K562 (cell line): ENCODE results near the gene SLC33A1. TPM values are rescaled to one million over a fixed set of nuclear protein-coding genes. Genes with fewer than 3 reads are reported as not detected.
"Not testable (repeated sequence)": the region's sequence is repeated elsewhere in the genome, so short reads cannot be mapped to it uniquely, and the experiment has no call there.

Experiments used
- ATF3 ChIP-seq, 2 experiments: fragments of 450-650 bp in 1 of 2; sonication (generic) in 1 of 2; formaldehyde crosslinking in 1 of 2; IDR thresholded peaks in 1 of 2; conservative IDR thresholded peaks in 1 of 2; 2 replicates each; pipeline versions ENCODE4 v1.6.1 to v1.8.1; 2016 to 2023; ENCODE audit warnings: mild to moderate bottlenecking in 2 of 2, moderate library complexity in 2 of 2, inconsistent platforms in 1 of 2, missing genetic modification reagents in 1 of 2
- ATF7 ChIP-seq: fragments of 450-650 bp; IDR thresholded peaks from 2 replicates; pipeline ENCODE4 v1.7.1; 2014; ENCODE audit warnings: mild to moderate bottlenecking, moderate library complexity
- CC2D1A ChIP-seq: fragments of 450-650 bp; IDR thresholded peaks from 2 replicates; pipeline ENCODE4 v1.6.1; 2017; ENCODE audit warnings: mild to moderate bottlenecking
- CXXC5 ChIP-seq: fragments of 250-450 bp; sonication (Bioruptor Pico); IDR thresholded peaks from 2 replicates; pipeline ENCODE4 v1.8.0; 2022; ENCODE audit warnings: inconsistent platforms, mild to moderate bottlenecking, moderate library complexity
- DACH1 ChIP-seq: fragments of 450-650 bp; IDR thresholded peaks from 2 replicates; pipeline ENCODE4 v1.6.1; 2018; ENCODE audit not compliant: partially characterized antibody
- DPF2 ChIP-seq: fragments of 450-650 bp; IDR thresholded peaks from 2 replicates; pipeline ENCODE4 v1.6.1; 2016
- ETV1 ChIP-seq: fragments of 450-650 bp; conservative IDR thresholded peaks from 2 replicates; pipeline ENCODE4 v1.6.1; 2016; ENCODE audit warnings: missing genetic modification characterization, control low read depth, low read depth, missing compliant biosample characterization
- ETV5 ChIP-seq: sonication (generic); formaldehyde crosslinking; IDR thresholded peaks from 2 replicates; pipeline ENCODE4 v1.4.0; 2020; ENCODE audit warnings: low read depth, mild to moderate bottlenecking, missing genetic modification reagents
- FOSL1 ChIP-seq: fragments of 200-800 bp; sonication (Bioruptor generic); conservative IDR thresholded peaks from 2 replicates; pipeline ENCODE4 v1.6.1; 2016; ENCODE audit warnings: missing genetic modification characterization, missing compliant biosample characterization
- GABPA ChIP-seq: fragments of 200-800 bp; sonication (Bioruptor generic); conservative IDR thresholded peaks from 2 replicates; pipeline ENCODE4 v1.6.1; 2016; ENCODE audit warnings: low read depth, missing genetic modification characterization, missing compliant biosample characterization
- MYNN ChIP-seq, 2 experiments: sonication (generic); formaldehyde crosslinking in 1 of 2; IDR thresholded peaks; 2 replicates each; pipeline versions ENCODE4 v1.5.0 to v1.6.1; 2016 to 2020; ENCODE audit warnings: antibody characterized with exemption in 1 of 2, missing genetic modification reagents in 1 of 2
- NBN ChIP-seq: fragments of 450-650 bp; IDR thresholded peaks from 2 replicates; pipeline ENCODE4 v1.6.1; 2016; ENCODE audit warnings: low read depth, mild to moderate bottlenecking
- NFYB ChIP-seq: IDR thresholded peaks from 2 replicates; pipeline ENCODE4 v1.6.1; 2011; ENCODE audit warnings: mild to moderate bottlenecking, moderate library complexity; ENCODE audit not compliant: insufficient read length; ENCODE audit errors: extremely low read depth
- PKNOX1 ChIP-seq: fragments of 450-650 bp; IDR thresholded peaks from 2 replicates; pipeline ENCODE4 v1.6.1; 2016
- POLR2H ChIP-seq: IDR thresholded peaks from 2 replicates; pipeline ENCODE4 v1.6.1; 2016; ENCODE audit warnings: missing genetic modification characterization, low read depth, mild to moderate bottlenecking, control low read depth, missing compliant biosample characterization, moderate library complexity
- ZNF639 ChIP-seq, 2 experiments: fragments of 200-800 bp in 1 of 2; sonication (Bioruptor generic) in 1 of 2; sonication (generic) in 1 of 2; formaldehyde crosslinking in 1 of 2; IDR thresholded peaks in 1 of 2; conservative IDR thresholded peaks in 1 of 2; 2 replicates each; pipeline versions ENCODE4 v1.5.0 to v1.6.1; 2016 to 2020; ENCODE audit warnings: missing compliant biosample characterization in 1 of 2, missing genetic modification characterization in 1 of 2, missing genetic modification reagents in 1 of 2
- polyA plus RNA-seq, 8 experiments: library from polyadenylated mRNA; depleted of rRNA in 4 of 8; stranded (reverse) in 5 of 8; unstranded in 3 of 8; fragments of >200 nt; fragmentation: Nextera tagmentation in 2 of 8; fragmentation: Illumina TruSeq in 1 of 8; extraction: Ambion mirVana in 2 of 8; extraction: Trizol in 1 of 8; gene quantifications; 2 replicates each; pipeline versions ENCODE4 v1.2.1 to v1.2.3, GENCODE V29; 2011 to 2014; ENCODE audit warnings: inconsistent platforms in 1 of 8, missing spikeins in 1 of 8
- total RNA-seq, 7 experiments: library from RNA; depleted of rRNA in 6 of 7; stranded (reverse); fragments of >200 nt in 6 of 7; fragmentation: Illumina TruSeq in 2 of 7; extraction: Trizol in 2 of 7; gene quantifications; 2 replicates each; pipeline versions ENCODE4 v1.2.1 to v1.2.3, GENCODE V29; 2011 to 2021; ENCODE audit warnings: low replicate concordance in 1 of 7

Gene SLC33A1
- total and polyA plus RNA-seq, 9 of the 15 experiments (the other 6 are each of a cell fraction or from before 2014, with no cell fraction given), result 6.2 to 26.8 (median 19.6) TPM

GRCh38 chr3:155862290-155862982, 8.2 kb upstream of the SLC33A1 start (continued):
- TF ChIP-seq ZNF639 (CRISPR knock-in tag; conservative IDR thresholded peaks at IDR 0.05 in 1 of 2, IDR thresholded peaks at IDR 0.05 in 1 of 2) (peak in 1 of 2 experiments; percentile 39; a peak in 1 of 4 replicates), FOSL1 (tag) (peak; percentile 90), ETV1 (tag) (peak; percentile 83), CC2D1A (peak; percentile 73), POLR2H (peak; percentile 12; the same call in 1 of the 2 replicates), DPF2 (peak; percentile 92), PKNOX1 (peak; percentile 52), ETV5 (CRISPR knock-in tag) (0 out of 2 replicates have a peak, but pooled peaks have one; percentile 50), ATF7 (peak; percentile 90), DACH1 (peak; percentile 81), GABPA (tag) (peak; percentile 53), NBN (0 out of 2 replicates have a peak, but pooled peaks have one; percentile 35), ATF3 (IDR thresholded peaks at IDR 0.05) (peak; percentile 67), NFYB (peak; percentile 85), MYNN (IDR thresholded peaks at IDR 0.05) (peak; percentile 37; the same call in 1 of the 2 replicates), CXXC5 (CRISPR knock-in tag) (peak; percentile 40)
- not testable (repeated sequence) for TF ChIP-seq ATF3 (CRISPR knock-in tag; conservative IDR thresholded peaks at IDR 0.05); MYNN (CRISPR knock-in tag; IDR thresholded peaks at IDR 0.05)
